WTC11 (cell line): Measurements from ENCODE around the gene OPN3. TPM values are rescaled to one million over a fixed set of nuclear protein-coding genes. Genes with fewer than 3 reads are reported as not detected.

Experiments used
- ATAC-seq: fragments of 200-7000 bp; cut with Tn5 transposase; 2 replicates; pipeline ENCODE4 v1.10.0; 2021; ENCODE audit warnings: mild to moderate bottlenecking, moderate library complexity
- Bru-seq: library from RNA; stranded (reverse); fragments of 400-500 nt; gene quantifications from one replicate; lab custom pipeline; 2021; lab: Mats Ljungman, UMichigan
- CTCF ChIA-PET: fragments of 300-600 bp; sonication (Branson Sonifier 250); formaldehyde crosslinking; loops from one replicate; lab custom pipeline; 2021; ENCODE audit warnings: antibody characterized with exemption; lab: Charles Lee
- POLR2A ChIA-PET: fragments of 350-600 bp; sonication (Branson Sonifier 250); formaldehyde crosslinking; loops from one replicate; lab custom pipeline; 2021; ENCODE audit warnings: antibody characterized with exemption; lab: Charles Lee
- DNase-seq: peaks from one replicate; pipeline ENCODE4 v3.0.0; 2021; ENCODE audit warnings: low spot score
- H3K27ac Mint-ChIP-seq: 2 replicates; pipeline ENCODE4 v1.8.0; 2021; ENCODE audit warnings: mixed read lengths
- H3K27me3 Mint-ChIP-seq: 2 replicates; pipeline ENCODE4 v1.8.0; 2021; ENCODE audit warnings: low read depth, mild to moderate bottlenecking, moderate library complexity, mixed read lengths
- H3K36me3 Mint-ChIP-seq: 2 replicates; pipeline ENCODE4 v1.8.0; 2021; ENCODE audit warnings: mixed read lengths
- H3K4me1 Mint-ChIP-seq: 2 replicates; pipeline ENCODE4 v1.8.0; 2022; ENCODE audit warnings: mixed read lengths
- H3K4me3 Mint-ChIP-seq: 2 replicates; pipeline ENCODE4 v1.8.0; 2021; ENCODE audit warnings: mild to moderate bottlenecking, moderate library complexity, mixed read lengths
- H3K9me3 Mint-ChIP-seq: 2 replicates; pipeline ENCODE4 v1.8.0; 2021; ENCODE audit warnings: mixed read lengths
- E2F4 ChIP-seq: sonication (generic); formaldehyde crosslinking; IDR thresholded peaks from 2 replicates; pipeline ENCODE4 v1.8.1; 2022; ENCODE audit warnings: low read depth, mild to moderate bottlenecking, moderate library complexity, missing genetic modification reagents, borderline replicate concordance
- E2F5 ChIP-seq: sonication (generic); formaldehyde crosslinking; IDR thresholded peaks from 2 replicates; pipeline ENCODE4 v1.8.1; 2022; ENCODE audit warnings: mild to moderate bottlenecking, moderate library complexity, missing genetic modification reagents
- ESRRA ChIP-seq: sonication (generic); formaldehyde crosslinking; IDR thresholded peaks from 2 replicates; pipeline ENCODE4 v1.8.1; 2022; ENCODE audit warnings: mild to moderate bottlenecking, missing genetic modification reagents, borderline replicate concordance
- FOXK1 ChIP-seq: sonication (generic); formaldehyde crosslinking; IDR thresholded peaks from 2 replicates; pipeline ENCODE4 v1.8.0; 2022; ENCODE audit warnings: mild to moderate bottlenecking, moderate library complexity, missing genetic modification reagents
- FOXP1 ChIP-seq: sonication (generic); formaldehyde crosslinking; IDR thresholded peaks from 2 replicates; pipeline ENCODE4 v1.8.0; 2022; ENCODE audit warnings: missing genetic modification reagents, mild to moderate bottlenecking, moderate library complexity, borderline replicate concordance
- FOXP4 ChIP-seq: sonication (generic); formaldehyde crosslinking; IDR thresholded peaks from 2 replicates; pipeline ENCODE4 v1.8.0; 2022; ENCODE audit warnings: mild to moderate bottlenecking, missing genetic modification reagents
- JAZF1 ChIP-seq: fragments of 250-450 bp; sonication (Bioruptor Pico); IDR thresholded peaks from 2 replicates; pipeline ENCODE4 v1.9.0; 2021; ENCODE audit warnings: moderate library complexity, mild to moderate bottlenecking, inconsistent platforms
- JUN ChIP-seq: sonication (generic); formaldehyde crosslinking; IDR thresholded peaks from 2 replicates; pipeline ENCODE4 v1.8.0; 2023; ENCODE audit warnings: mild to moderate bottlenecking, missing genetic modification reagents
- MAX ChIP-seq: sonication (generic); formaldehyde crosslinking; IDR thresholded peaks from 2 replicates; pipeline ENCODE4 v1.8.0; 2022; ENCODE audit warnings: mild to moderate bottlenecking, missing genetic modification reagents
- RELA ChIP-seq: sonication (generic); formaldehyde crosslinking; IDR thresholded peaks from 2 replicates; pipeline ENCODE4 v1.8.1; 2022; ENCODE audit warnings: missing genetic modification reagents, mild to moderate bottlenecking, borderline replicate concordance
- SMAD4 ChIP-seq: sonication (generic); formaldehyde crosslinking; IDR thresholded peaks from 2 replicates; pipeline ENCODE4 v1.8.0; 2022; ENCODE audit warnings: mild to moderate bottlenecking, missing genetic modification reagents
- SP1 ChIP-seq: sonication (generic); formaldehyde crosslinking; conservative IDR thresholded peaks from 2 replicates; pipeline ENCODE4 v1.8.1; 2022; ENCODE audit warnings: missing genetic modification reagents
- TEAD1 ChIP-seq: sonication (generic); formaldehyde crosslinking; IDR thresholded peaks from 2 replicates; pipeline ENCODE4 v1.8.0; 2022; ENCODE audit warnings: mild to moderate bottlenecking, missing genetic modification reagents
- USF1 ChIP-seq: sonication (generic); formaldehyde crosslinking; IDR thresholded peaks from 2 replicates; pipeline ENCODE4 v1.8.0; 2022; ENCODE audit warnings: mild to moderate bottlenecking, missing genetic modification reagents
- ZNF219 ChIP-seq: sonication (generic); formaldehyde crosslinking; IDR thresholded peaks from 2 replicates; pipeline ENCODE4 v1.8.0; 2023; ENCODE audit warnings: missing genetic modification reagents, mild to moderate bottlenecking, borderline replicate concordance
- ZNF281 ChIP-seq: sonication (generic); formaldehyde crosslinking; IDR thresholded peaks from 2 replicates; pipeline ENCODE4 v1.8.0; 2023; ENCODE audit warnings: mild to moderate bottlenecking, missing genetic modification reagents
- ZNF416 ChIP-seq: fragments of 250-450 bp; sonication (Bioruptor Pico); IDR thresholded peaks from 2 replicates; pipeline ENCODE4 v1.9.0; 2021; ENCODE audit warnings: mild to moderate bottlenecking, inconsistent platforms
- ZNF532 ChIP-seq: fragments of 250-450 bp; sonication (Bioruptor Pico); IDR thresholded peaks from 2 replicates; pipeline ENCODE4 v1.9.0; 2021; ENCODE audit warnings: mild to moderate bottlenecking, borderline replicate concordance
- long read RNA-seq, 3 experiments: library from RNA in 1 of 3; library from capped mRNA in 1 of 3; library from polyadenylated mRNA in 1 of 3; unstranded in 2 of 3; stranded (forward) in 1 of 3; transcript quantifications; one replicate each; pipeline ENCODE4 v2.0.0, GENCODE V29; 2021
- total RNA-seq: library from RNA; stranded (reverse); gene quantifications from 3 replicates; pipeline ENCODE4 v1.2.3, GENCODE V29; 2021

OPN3 gene
- total RNA-seq: 14.4 to 17.2 TPM (median 15.2 TPM) in 3 replicates
- percentile 84 among the genes with signal in this experiment for Bru-seq, nascent RNA
- long read RNA-seq, experiment 1, transcript OPN3-206 (3 exons, 1,816 nt): major isoform, 50 of 179 reads
- long read RNA-seq, experiment 1, transcript OPN3-201 (4 exons, 2,620 nt): minor isoform, 33 of 179 reads
- long read RNA-seq, experiment 1, partial matches to known transcripts: 2 of 179 reads
- long read RNA-seq, experiment 1, other reads (novel, unspliced or antisense): 94 of 179 reads
- long read RNA-seq, experiment 2, transcript OPN3-206 (3 exons, 1,816 nt): major isoform, 23 of 103 reads
- long read RNA-seq, experiment 2, partial matches to known transcripts: 0 of 103 reads
- long read RNA-seq, experiment 2, other reads (novel, unspliced or antisense): 76 of 103 reads
- long read RNA-seq, experiment 3, partial matches to known transcripts: 0 of 2 reads
- long read RNA-seq, experiment 3, other reads (novel, unspliced or antisense): 2 of 2 reads

- Mint-ChIP-seq H3K36me3 (peaks cover 37% of the 10 kb centered on the region), H3K4me3 (peak within 1 kb of the TSS; percentile 80), H3K27ac (peak within 1 kb of the TSS; percentile 73), H3K27me3 (peaks cover 18% of the 10 kb centered on the region), H3K9me3 (peaks cover 25% of the 10 kb centered on the region), H3K4me1 (peaks cover 31% of the 10 kb centered on the region)
- peak; percentile 95 for ATAC-seq
- POLR2A ChIA-PET: interaction anchor here (1.2 kb wide), 1 partner anchor 13 kb away, joined by 3 read pairs; no protein-coding TSS in a partner anchor
- peak; percentile 93 for DNase-seq
- CTCF ChIA-PET: interaction anchor here (0.6 to 1.3 kb wide), 5 partner anchors 29 to 551 kb away, joined by 3 to 5 read pairs (median 4); partner anchors contain the start of gene EXO1
- TF ChIP-seq USF1 (CRISPR knock-in tag) (peak; percentile 19; the same call in 1 of the 2 replicates), ZNF281 (0 out of 2 replicates have a peak, but pooled peaks have one; percentile 38), TEAD1 (CRISPR knock-in tag) (peak; percentile 65), E2F5 (CRISPR knock-in tag) (0 out of 2 replicates have a peak, but pooled peaks have one; percentile 33), ZNF219 (CRISPR knock-in tag) (peak; percentile 58; the same call in 1 of the 2 replicates), SMAD4 (CRISPR knock-in tag) (0 out of 2 replicates have a peak, but pooled peaks have one; percentile 37), RELA (CRISPR knock-in tag) (no peak), ZNF416 (peak; percentile 25; the same call in 1 of the 2 replicates), ESRRA (CRISPR knock-in tag) (0 out of 2 replicates have a peak, but pooled peaks have one; percentile 3), SP1 (CRISPR knock-in tag) (peak; percentile 87), FOXK1 (CRISPR knock-in tag) (peak; percentile 60), ZNF532 (CRISPR knock-in tag) (0 out of 2 replicates have a peak, but pooled peaks have one; percentile 55), JUN (CRISPR knock-in tag) (0 out of 2 replicates have a peak, but pooled peaks have one; percentile 52), JAZF1 (CRISPR knock-in tag) (no peak), FOXP4 (peak; percentile 56; the same call in 1 of the 2 replicates), E2F4 (CRISPR knock-in tag) (no peak), FOXP1 (no peak), MAX (CRISPR knock-in tag) (peak; percentile 87)
Observed at GRCh38 chr1:241640149-241640866, at the start of gene OPN3, which contains the start of gene CHML. Gene OPN3, minus strand, starts transcription at chr1:241640369. Its CDS starts 115 bp downstream, at chr1:241640254. Gene CHML, minus strand, starts transcription at chr1:241640369. Its CDS starts 4,603 bp downstream, at chr1:241635766.
